Loucy (cell line): ENCODE data around the gene HADH.

Experiments used
- EZH2phosphoT487 ChIP-seq: fragments of 200-600 bp; IDR thresholded peaks from 2 replicates; pipeline ENCODE4 v1.6.1; 2018; ENCODE audit warnings: antibody characterized with exemption, mild to moderate bottlenecking, moderate library complexity, borderline replicate concordance
- TF ChIP-seq, protein P1 (sequence below): fragments of 200-600 bp; sonication (generic); conservative IDR thresholded peaks from 2 replicates; pipeline ENCODE4 v1.5.1; 2014; ENCODE audit warnings: mild to moderate bottlenecking, antibody characterized with exemption, low read length

GRCh38 chr4:108043526-108043925 is 53.8 kb downstream of the HADH start:
- TF ChIP-seq, protein P1, sequence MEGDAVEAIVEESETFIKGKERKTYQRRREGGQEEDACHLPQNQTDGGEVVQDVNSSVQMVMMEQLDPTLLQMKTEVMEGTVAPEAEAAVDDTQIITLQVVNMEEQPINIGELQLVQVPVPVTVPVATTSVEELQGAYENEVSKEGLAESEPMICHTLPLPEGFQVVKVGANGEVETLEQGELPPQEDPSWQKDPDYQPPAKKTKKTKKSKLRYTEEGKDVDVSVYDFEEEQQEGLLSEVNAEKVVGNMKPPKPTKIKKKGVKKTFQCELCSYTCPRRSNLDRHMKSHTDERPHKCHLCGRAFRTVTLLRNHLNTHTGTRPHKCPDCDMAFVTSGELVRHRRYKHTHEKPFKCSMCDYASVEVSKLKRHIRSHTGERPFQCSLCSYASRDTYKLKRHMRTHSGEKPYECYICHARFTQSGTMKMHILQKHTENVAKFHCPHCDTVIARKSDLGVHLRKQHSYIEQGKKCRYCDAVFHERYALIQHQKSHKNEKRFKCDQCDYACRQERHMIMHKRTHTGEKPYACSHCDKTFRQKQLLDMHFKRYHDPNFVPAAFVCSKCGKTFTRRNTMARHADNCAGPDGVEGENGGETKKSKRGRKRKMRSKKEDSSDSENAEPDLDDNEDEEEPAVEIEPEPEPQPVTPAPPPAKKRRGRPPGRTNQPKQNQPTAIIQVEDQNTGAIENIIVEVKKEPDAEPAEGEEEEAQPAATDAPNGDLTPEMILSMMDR = no peak
- TF ChIP-seq EZH2phosphoT487 = no peak
